A673 (cell line): ENCODE results near the gene MYBPHL. TPM values are rescaled to one million over a fixed set of nuclear protein-coding genes. Genes with fewer than 3 reads are reported as not detected.

Experiments used
- BruUV-seq: library from RNA; stranded (reverse); fragments of 400-500 nt; replicated peaks from 2 replicates; lab custom pipeline; 2021; lab: Mats Ljungman, UMichigan
- CTCF ChIA-PET: fragments of 300-600 bp; sonication (Branson Sonifier 250); formaldehyde crosslinking; loops from one replicate; lab custom pipeline; 2022; ENCODE audit warnings: antibody characterized with exemption; lab: Charles Lee
- POLR2A ChIA-PET: fragments of 300-600 bp; sonication (Branson Sonifier 250); formaldehyde crosslinking; loops from one replicate; lab custom pipeline; 2022; ENCODE audit warnings: antibody characterized with exemption; ENCODE audit not compliant: low non-redundant PET; lab: Charles Lee
- DNase-seq: peaks from one replicate; pipeline ENCODE4 v3.0.0-alpha.2; 2015; ENCODE audit warnings: low spot score
- H3K27ac ChIP-seq: fragments of 200-600 bp; sonication (generic); 2 replicates; pipeline ENCODE4 v1.5.1; 2016; ENCODE audit warnings: mixed run types, low read depth, mild to moderate bottlenecking, mixed read lengths, antibody characterized with exemption, low read length; ENCODE audit not compliant: poor library complexity, severe bottlenecking
- H3K27me3 ChIP-seq: fragments of 200-600 bp; sonication (generic); replicated peaks from 2 replicates; pipeline ENCODE4 v1.6.1; 2017; ENCODE audit warnings: mixed run types, low read depth, mild to moderate bottlenecking, mixed read lengths, antibody characterized with exemption, low read length; ENCODE audit not compliant: insufficient read depth, poor library complexity
- H3K36me3 ChIP-seq: fragments of 200-600 bp; sonication (generic); 2 replicates; pipeline ENCODE4 v1.6.1; 2016; ENCODE audit warnings: mixed run types, mild to moderate bottlenecking, mixed read lengths, antibody characterized with exemption, low read length; ENCODE audit not compliant: insufficient read depth, poor library complexity, severe bottlenecking
- H3K4me1 ChIP-seq: fragments of 200-600 bp; sonication (generic); 2 replicates; pipeline ENCODE4 v1.6.1; 2017; ENCODE audit warnings: mixed run types, mild to moderate bottlenecking, mixed read lengths, antibody characterized with exemption, low read length; ENCODE audit not compliant: insufficient read depth, poor library complexity, severe bottlenecking
- H3K4me3 ChIP-seq: fragments of 200-600 bp; sonication (generic); 2 replicates; pipeline ENCODE4 v1.5.1; 2016; ENCODE audit warnings: low read depth, mixed run types, mild to moderate bottlenecking, mixed read lengths, low read length; ENCODE audit not compliant: poor library complexity, severe bottlenecking
- H3K9me3 ChIP-seq: fragments of 200-600 bp; sonication (generic); 2 replicates; pipeline ENCODE4 v1.6.1; 2016; ENCODE audit warnings: mixed run types, low read depth, mild to moderate bottlenecking, mixed read lengths, antibody characterized with exemption, low read length; ENCODE audit not compliant: poor library complexity, severe bottlenecking
- EZH2 ChIP-seq: fragments of 200-600 bp; sonication (generic); IDR thresholded peaks from 2 replicates; pipeline ENCODE4 v1.6.1; 2017; ENCODE audit warnings: borderline replicate concordance, low read depth, mild to moderate bottlenecking, mixed read lengths, antibody characterized with exemption, low read length; ENCODE audit not compliant: poor library complexity, severe bottlenecking
- intact Hi-C: fragments of 100-400 bp; cut with micrococcal nuclease; formaldehyde crosslinking; loops from one replicate; pipeline ENCODE4 v1.10.0; 2022; ENCODE audit not compliant: unreplicated experiment
- total RNA-seq: library from RNA; stranded (reverse); gene quantifications from 2 replicates; pipeline ENCODE4 v1.2.3, GENCODE V29; 2021
- TF ChIP-seq, protein P1 (sequence below): fragments of 300-800, 200-600 bp; sonication (generic); conservative IDR thresholded peaks from 2 replicates; pipeline ENCODE4 v1.5.1; 2017; ENCODE audit warnings: low read depth, mild to moderate bottlenecking, antibody characterized with exemption, low read length, moderate library complexity, mixed read lengths

The MYBPHL gene
- total RNA-seq, 1 experiment from 2014 or later: not detected

DNA sequence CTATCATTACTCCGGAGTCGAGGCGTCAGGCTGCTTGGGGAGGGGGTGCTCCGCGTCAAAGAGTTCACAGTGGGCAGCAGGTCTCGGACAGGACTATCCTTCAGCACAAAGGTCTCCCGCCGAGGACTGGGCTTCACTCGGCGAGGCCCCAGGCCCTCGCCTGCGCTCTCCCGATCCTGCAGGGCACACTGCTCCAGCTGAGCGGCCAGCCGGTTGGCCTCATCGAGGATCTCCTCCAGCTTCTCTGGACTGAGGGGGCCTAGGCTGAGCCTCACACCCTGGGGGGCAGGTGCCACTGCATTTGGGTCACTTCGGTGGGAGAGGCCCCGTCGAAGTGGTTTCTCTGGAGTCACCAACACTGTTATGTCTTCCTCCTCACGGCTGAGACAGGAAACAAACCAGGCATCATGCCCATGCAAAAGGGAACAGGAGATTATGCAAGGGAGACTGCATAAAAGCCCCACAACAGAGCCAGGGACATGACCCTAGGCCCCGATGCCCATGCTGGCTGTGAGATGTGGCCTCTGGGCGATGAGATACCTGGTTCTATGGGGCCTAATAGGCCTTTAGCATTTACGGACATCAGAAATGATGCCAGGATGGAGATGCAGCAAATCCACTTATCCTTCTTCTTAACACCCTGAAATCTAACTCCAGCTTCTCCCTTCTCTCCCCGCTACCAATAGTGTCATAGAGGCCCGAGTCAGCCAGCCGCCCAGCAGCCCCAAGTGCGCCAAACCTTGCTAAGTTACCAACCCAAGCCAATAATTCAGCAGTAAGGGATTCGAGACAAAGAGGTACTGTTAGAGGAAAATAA, 24.9 kb downstream of the MYBPHL start:
- Histone ChIP-seq H3K36me3 (peaks cover 28% of the 10 kb centered on the region), H3K27me3 (no peaks in the 10 kb centered on the region), H3K4me3 (peak overlapping the region; percentile 88), H3K9me3 (no peaks in the 10 kb centered on the region), H3K4me1 (peaks cover 28% of the 10 kb centered on the region), H3K27ac (peak overlapping the region; percentile 82)
- no peak for TF ChIP-seq EZH2
- TF ChIP-seq, protein P1, sequence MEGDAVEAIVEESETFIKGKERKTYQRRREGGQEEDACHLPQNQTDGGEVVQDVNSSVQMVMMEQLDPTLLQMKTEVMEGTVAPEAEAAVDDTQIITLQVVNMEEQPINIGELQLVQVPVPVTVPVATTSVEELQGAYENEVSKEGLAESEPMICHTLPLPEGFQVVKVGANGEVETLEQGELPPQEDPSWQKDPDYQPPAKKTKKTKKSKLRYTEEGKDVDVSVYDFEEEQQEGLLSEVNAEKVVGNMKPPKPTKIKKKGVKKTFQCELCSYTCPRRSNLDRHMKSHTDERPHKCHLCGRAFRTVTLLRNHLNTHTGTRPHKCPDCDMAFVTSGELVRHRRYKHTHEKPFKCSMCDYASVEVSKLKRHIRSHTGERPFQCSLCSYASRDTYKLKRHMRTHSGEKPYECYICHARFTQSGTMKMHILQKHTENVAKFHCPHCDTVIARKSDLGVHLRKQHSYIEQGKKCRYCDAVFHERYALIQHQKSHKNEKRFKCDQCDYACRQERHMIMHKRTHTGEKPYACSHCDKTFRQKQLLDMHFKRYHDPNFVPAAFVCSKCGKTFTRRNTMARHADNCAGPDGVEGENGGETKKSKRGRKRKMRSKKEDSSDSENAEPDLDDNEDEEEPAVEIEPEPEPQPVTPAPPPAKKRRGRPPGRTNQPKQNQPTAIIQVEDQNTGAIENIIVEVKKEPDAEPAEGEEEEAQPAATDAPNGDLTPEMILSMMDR: no peak
- POLR2A ChIA-PET: no interaction called here
- CTCF ChIA-PET: interaction anchor here (0.6 kb wide), 1 partner anchor 144 kb away, joined by 8 read pairs; the partner anchor contains the start of gene PSMA5
- BruUV-seq: no TSS peak
- no peak for DNase-seq
- intact Hi-C loops: loop anchor here (2.0 kb wide), 1 partner anchor 117 kb away; no protein-coding TSS in a partner anchor

DNA sequence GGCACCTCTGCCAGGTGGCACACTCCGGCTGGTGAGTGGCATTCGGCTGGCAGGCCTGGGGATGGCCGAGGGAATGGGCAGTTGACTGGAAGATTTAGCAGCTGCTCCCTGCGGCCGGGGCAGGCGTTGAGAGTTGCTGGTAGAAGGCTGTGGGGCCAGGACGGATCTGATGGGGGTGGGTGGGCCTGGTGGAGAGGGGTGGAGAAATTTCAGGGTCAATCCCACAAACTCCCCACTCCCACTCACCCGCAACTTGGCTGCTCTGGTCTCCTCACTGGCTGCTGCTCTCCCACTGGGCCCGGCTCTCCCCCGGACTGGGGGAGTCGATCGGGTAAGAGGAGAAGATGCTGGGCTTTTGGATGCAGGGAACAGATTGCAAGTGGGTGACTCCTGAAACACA, 25.9 kb downstream of the MYBPHL start:
- Histone ChIP-seq H3K4me3 (peak overlapping the region; percentile 88), H3K27ac (peak overlapping the region; percentile 61), H3K4me1 (peaks cover 28% of the 10 kb centered on the region), H3K9me3 (no peaks in the 10 kb centered on the region), H3K27me3 (no peaks in the 10 kb centered on the region), H3K36me3 (peaks cover 28% of the 10 kb centered on the region)
- DNase-seq: no peak
- ChIA-PET CTCF (interaction anchor here (0.6 kb wide), 1 partner anchor 122 kb away, joined by 3 read pairs; no protein-coding TSS in a partner anchor), POLR2A (no interaction called here)
- intact Hi-C loops: no loop called here
- no peak for TF ChIP-seq EZH2
- TF ChIP-seq, protein P1: no peak
- no TSS peak for BruUV-seq

DNA sequence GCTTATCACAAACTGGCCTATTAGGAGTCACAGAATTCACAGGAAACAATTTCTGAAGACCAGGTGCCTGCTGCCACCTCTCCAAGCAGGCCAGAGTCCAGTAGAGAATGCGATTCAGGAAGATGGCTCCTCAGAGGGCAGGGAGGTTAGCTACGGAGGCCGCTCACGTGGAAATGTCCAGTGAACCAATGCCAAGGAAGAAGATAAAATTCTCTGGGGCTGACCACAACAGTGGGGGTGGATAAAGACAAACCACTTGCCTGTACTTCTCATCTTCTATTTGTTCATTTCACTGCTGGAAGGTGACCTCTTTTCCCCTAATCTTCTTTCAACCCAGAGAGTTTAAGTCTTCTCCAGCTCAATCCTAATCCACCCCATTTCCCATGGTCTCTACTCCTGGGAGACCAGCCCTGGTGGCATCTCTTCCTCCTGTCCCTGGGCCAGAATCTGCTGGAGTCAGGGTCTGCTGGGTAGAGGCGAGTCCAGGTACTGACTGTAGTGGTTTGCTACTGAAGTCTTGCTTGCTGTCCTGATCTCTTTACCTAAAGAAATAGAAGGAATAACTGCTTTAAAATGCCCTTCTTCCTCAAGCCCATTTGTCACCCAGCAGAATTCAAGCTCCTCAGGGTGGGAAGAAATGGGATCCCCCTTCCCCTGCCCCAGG, 27.1 kb downstream of the MYBPHL start:
- POLR2A ChIA-PET: no interaction called here
- CTCF ChIA-PET: no interaction called here
- H3K27me3 ChIP-seq: no peaks in the 10 kb centered on the region
- peak overlapping the region; percentile 2 for H3K27ac ChIP-seq
- peaks cover 28% of the 10 kb centered on the region for H3K36me3 ChIP-seq
- intact Hi-C loops: no loop called here
- no peaks in the 10 kb centered on the region for H3K9me3 ChIP-seq
- DNase-seq: no peak
- TSS peak; percentile 52 for BruUV-seq
- TF ChIP-seq, protein P1: no peak
- no peak for TF ChIP-seq EZH2
- peaks cover 20% of the 10 kb centered on the region for H3K4me1 ChIP-seq
- no peak overlapping the region for H3K4me3 ChIP-seq
